Motor neuron (in vitro differentiated cells): ENCODE results near the gene HCST. TPM values are rescaled to one million over a fixed set of nuclear protein-coding genes. Genes with fewer than 3 reads are reported as not detected.
A peak's percentile ranks its signal among the peaks of the same experiment; 100 is the strongest.
"Not testable (repeated sequence)": the region's sequence is repeated elsewhere in the genome, so short reads cannot be mapped to it uniquely, and the experiment has no call there.

Experiments
- ATAC-seq, 8 experiments: fragments of 200-7000 bp; cut with Tn5 transposase; replicated peaks in 6 of 8; 2 replicates each; pipeline ENCODE4 v1.8.0; 2021; ENCODE audit warnings: mild to moderate bottlenecking in 8 of 8, moderate library complexity in 8 of 8
- H3K27ac ChIP-seq, 2 donors: fragments of 250-450 bp; sonication (Bioruptor Pico); 2 replicates each; pipeline ENCODE4 v1.9.0; 2021; ENCODE audit warnings: antibody characterized with exemption in 2 of 2, mild to moderate bottlenecking in 2 of 2, moderate library complexity in 1 of 2
- H3K4me1 ChIP-seq, 2 donors: fragments of 250-450 bp; sonication (Bioruptor Pico); replicated peaks in 1 of 2; 2 replicates each; pipeline ENCODE4 v1.6.1; 2021; ENCODE audit warnings: antibody characterized with exemption in 2 of 2, mild to moderate bottlenecking in 2 of 2, moderate library complexity in 1 of 2
- H3K4me3 ChIP-seq, 5 donors: fragments of 250-450 bp; sonication (Bioruptor Pico); 2 replicates each; pipeline ENCODE4 v1.9.0; 2021; ENCODE audit warnings: antibody characterized with exemption in 5 of 5, mild to moderate bottlenecking in 5 of 5, moderate library complexity in 4 of 5
- WGBS, 10 experiments: fragments of 450-650 bp; shearing (Covaris generic); methylation state at CpG; one replicate each; pipeline ENCODE4 v1.0.0; 2022; 5-methylcytosine and 5-hydroxymethylcytosine counted together
- in situ Hi-C, 9 experiments: fragments of 400-800 bp; cut with MboI; loops; one replicate each; pipeline ENCODE4 v1.15.0; 2021; ENCODE audit warnings: low sequenced_read_pairs in 9 of 9, low pct_unique_long_range_greater_than_20kb in 2 of 9; ENCODE audit not compliant: unreplicated experiment in 9 of 9
- total RNA-seq, 8 experiments: library from RNA; unstranded; fragments of 300-600 nt; gene quantifications; 2 replicates each; pipeline versions ENCODE4 v1.2.3 to v1.2.4, GENCODE V29; 2022

Gene HCST
- total RNA-seq, 8 experiments from 2014 or later = 0.33 to 3.8 (median 0.62) TPM; not detected in 3

DNA sequence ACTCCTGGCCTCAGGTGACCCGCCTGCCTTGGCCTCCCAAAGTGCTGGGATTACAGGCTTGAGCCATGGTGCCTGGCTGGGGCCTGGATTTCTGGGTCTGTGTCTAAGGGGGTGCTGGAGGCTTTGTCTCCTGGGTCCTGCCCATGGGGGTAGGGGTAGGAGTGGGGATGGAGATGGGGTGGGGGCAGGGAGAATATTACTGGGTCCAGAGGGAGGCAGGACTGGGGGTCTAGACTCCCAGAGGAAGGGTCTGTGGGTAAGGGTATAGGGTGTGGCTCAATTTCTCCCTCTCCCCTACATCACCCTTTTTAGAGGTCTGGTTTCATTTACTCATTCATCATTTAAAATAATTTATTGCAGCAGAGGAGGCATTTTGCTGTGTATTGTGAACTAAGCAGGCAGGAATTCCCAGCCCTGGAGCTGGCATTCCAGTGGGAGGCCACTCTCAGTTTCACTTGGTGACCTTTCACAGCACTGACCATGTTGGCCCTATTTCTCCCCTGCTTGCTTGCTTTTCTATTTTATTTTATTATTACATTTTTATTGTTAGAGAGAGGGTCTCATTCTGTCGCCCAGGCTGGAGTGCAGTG lies 1.2 kb upstream of the HCST start:
- WGBS, 10 experiments = 20 to 80% (median 60%) methylated on average over 1 of the region's 2 CpGs; no CpG with 5 or more reads in 7 of the 10 experiments
- Histone ChIP-seq H3K4me1 (peaks cover 6 to 15% of the 10 kb centered on the region in 2 donors), H3K27ac (no peak overlapping the region), H3K4me3 (no peak overlapping the region)
- ATAC-seq = no peak
- in situ Hi-C loops = no loop called here

DNA sequence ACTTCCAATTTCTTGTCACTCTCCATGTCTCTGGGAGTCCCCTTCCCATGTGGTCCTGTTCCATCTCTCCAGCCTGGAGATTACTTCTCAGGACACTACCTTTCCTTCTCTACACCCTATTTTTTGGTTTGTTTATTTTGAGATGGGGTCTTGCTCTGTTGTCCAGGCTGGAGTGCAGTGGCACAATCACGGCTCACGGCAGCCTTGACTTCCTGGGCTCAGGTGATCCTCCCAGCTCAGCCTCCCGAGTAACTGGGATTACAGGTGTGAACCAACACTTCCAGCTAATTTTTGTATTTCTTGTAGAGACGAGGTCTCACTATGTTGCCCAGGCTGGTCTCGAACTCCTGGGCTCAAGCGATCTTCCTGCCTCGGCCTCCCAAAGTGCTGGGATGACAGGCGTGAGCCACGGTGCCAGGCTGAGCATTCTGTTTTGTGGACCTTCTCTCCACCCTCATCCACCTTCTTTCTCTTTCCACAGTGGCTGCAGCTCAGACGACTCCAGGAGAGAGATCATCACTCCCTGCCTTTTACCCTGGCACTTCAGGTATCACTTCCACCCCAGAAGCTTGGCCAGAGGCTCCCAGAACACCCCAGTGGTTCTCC lies 644 bp downstream of the HCST start:
- Histone ChIP-seq H3K27ac (no peak overlapping the region), H3K4me3 (peak overlapping the region in 1 of 5 donors; percentile 13), H3K4me1 (peaks cover 6 to 18% of the 10 kb centered on the region in 2 donors)
- 53 to 100% (median 80%) methylated on average over 1 to 6 of the region's 10 CpGs; no CpG with 5 or more reads in 5 of the 10 experiments for WGBS, 10 experiments
- in situ Hi-C loops = no loop called here
- ATAC-seq = no peak

DNA sequence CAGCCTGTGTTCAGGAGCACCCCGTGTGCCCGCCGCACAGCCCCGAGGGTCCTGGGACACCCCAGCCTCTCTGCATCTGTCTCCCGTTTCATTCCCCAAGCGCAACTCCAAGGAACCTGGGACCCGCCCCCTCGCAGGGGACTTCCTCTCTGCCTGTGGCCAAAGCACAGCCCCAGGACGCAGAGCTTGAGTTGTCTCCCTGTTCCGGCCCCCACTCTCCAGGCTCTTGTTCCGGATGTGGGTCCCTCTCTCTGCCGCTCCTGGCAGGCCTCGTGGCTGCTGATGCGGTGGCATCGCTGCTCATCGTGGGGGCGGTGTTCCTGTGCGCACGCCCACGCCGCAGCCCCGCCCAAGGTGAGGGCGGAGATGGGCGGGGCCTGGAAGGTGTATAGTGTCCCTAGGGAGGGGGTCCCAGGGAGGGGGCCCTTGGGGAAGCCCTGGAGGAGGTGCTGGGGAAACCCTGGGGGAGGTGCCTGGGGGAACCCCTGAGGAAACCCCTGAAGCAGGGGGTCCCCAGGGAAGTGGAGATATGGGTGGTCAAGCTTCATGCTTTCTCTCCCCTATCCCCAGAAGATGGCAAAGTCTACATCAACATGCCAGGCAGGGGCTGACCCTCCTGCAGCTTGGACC lies 1.3 kb downstream of the HCST start:
- peak overlapping the region in 1 of 5 donors; percentile 13 for H3K4me3 ChIP-seq
- 0 to 50% (median 20%) methylated on average over 1 to 5 of the region's 24 CpGs; no CpG with 5 or more reads in 5 of the 10 experiments for WGBS, 10 experiments

DNA sequence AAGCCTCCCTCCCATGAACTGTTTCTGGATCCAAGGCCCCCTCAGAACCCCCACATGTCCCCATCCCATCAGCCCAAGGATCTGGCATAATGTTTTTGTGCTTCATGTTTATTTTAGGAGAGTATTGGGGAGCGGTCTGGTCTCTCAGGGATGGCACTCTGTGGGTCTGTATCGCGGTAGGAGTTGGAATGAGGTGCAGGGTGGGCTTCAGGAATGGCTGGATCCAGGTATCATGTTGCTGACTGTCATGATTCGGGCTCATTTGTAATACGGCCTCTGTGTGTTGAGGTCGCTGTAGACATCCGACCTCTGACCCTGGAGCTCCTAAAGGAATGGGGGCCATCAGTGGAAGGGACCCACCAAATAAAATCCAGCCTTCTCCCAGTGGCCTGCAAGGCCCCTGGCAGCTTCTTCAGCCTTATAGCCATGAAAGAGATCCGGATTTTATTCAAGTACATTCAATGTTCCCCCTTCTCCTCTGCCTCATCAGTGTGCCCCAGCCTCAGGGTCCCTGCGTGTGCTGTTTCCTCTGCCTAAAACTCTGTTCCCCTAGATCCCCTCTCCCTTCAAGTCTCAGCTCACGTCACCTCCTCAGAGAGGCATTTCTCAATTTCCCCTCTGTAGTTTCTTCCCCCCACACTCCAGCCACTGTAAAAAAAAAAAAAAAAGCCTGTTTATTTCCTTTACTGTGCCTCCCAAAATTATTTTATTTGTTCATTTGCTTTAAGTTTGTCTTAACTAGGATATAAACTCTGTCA lies 2.2 kb downstream of the HCST start:
- ATAC-seq = no peak
- Histone ChIP-seq H3K27ac (no peak overlapping the region), H3K4me1 (peaks cover 0 to 8% of the 10 kb centered on the region in 2 donors), H3K4me3 (no peak overlapping the region)
- WGBS, 10 experiments = 10 to 100% (median 92%) methylated on average over 1 to 9 of the region's 10 CpGs
- in situ Hi-C loops = no loop called here

More for the DNA sequence above, 1.3 kb downstream of the HCST start:
- ATAC-seq = peak in 7 of 8 experiments; percentile 5 to 78 (median 64)
- in situ Hi-C loops = no loop called here
- H3K27ac ChIP-seq = no peak overlapping the region
- H3K4me1 ChIP-seq = peaks cover 1 to 12% of the 10 kb centered on the region in 2 donors

DNA sequence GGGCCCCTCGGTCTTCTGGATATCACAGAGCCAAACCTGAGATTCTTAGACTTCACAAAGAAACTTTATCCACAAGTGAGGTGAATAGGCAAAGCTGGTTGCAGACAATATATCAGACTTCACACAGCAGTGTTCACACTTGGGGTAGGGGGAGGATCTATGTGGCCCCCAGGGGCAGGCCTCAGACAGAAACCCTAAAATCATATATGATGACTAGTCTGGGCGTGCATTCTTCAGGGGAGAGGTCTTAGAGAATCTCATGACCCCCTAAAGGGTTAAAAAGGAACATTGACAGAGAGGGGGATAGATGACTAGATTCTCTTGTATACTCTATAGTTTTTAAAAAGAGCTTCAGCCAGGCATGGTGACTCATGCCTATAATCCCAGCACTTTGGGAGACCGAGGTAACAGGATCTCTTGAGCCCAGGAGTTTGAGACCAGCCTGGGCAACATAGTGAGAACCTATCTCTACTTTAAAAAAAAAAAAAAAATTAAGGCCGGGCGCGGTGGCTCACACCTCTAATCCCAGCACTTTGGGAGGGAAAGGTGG lies 2.9 kb downstream of the HCST start:
- no peak for ATAC-seq
- H3K4me1 ChIP-seq = peaks cover 0 to 8% of the 10 kb centered on the region in 2 donors
- WGBS, 10 experiments = 17 to 94% (median 79%) methylated on average over 1 to 6 of the region's 6 CpGs; no CpG with 5 or more reads in 1 of the 10 experiments
- in situ Hi-C loops = no loop called here
- no peak overlapping the region for H3K4me3 ChIP-seq
- H3K27ac ChIP-seq = no peak overlapping the region

DNA sequence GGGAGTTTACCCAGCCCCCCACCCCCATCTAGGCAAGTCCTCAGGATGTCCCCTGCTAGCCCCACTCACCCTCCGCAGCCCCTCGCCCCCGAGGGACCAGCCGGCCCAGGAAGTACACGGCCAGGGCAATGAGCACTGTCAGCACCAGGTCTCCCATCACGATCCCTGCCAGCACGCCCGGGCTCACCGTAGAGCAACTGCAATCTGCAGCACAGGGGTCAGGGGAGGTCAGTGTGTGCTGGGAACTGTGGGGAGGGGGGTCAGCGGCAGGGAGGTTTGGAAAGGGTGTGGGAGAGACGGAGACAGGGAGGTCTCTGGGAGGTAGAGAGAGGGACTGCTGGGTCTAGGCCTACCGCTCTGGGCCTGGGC lies 5.0 kb downstream of the HCST start:
- Histone ChIP-seq H3K4me1 (peaks cover 0 to 4% of the 10 kb centered on the region in 2 donors), H3K27ac (no peak overlapping the region), H3K4me3 (no peak overlapping the region)
- no CpG with 5 or more reads among the region's 12 CpGs for WGBS, 10 experiments
- in situ Hi-C loops = no loop called here
- peak in 2 of 8 experiments; percentile 3 to 8 for ATAC-seq

DNA sequence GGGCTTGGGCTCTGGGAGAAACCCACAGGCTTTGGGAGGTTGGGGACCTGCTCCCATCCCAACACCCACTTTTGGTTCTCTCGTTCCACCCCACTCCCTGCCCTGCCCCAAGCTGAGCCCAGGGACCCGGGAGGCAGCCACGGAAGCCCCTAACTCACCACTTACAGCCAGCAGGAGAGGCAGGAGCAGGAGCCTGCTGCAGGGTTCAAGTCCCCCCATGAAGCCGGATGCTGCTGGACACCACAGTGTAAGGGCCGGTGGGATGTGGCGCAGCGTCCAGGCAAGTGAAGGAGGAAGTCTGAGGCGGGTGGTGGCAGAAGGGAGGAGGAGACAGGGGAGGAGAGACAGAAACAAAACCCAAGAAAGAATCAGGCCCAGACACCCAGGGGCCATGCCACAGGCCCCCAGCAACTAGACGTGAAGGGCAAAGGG lies 5.7 kb downstream of the HCST start, which contains the start of gene TYROBP:
TYROBP (minus strand) TSS at position 286 of the 432 bp plus-strand sequence; CDS start at position 219, 67 bp downstream.
- H3K4me1 ChIP-seq = peaks cover 0 to 4% of the 10 kb centered on the region in 2 donors
- no peak for ATAC-seq
- no peak within 1 kb of the TSS for H3K4me3 ChIP-seq
- H3K27ac ChIP-seq = no peak within 1 kb of the TSS
- in situ Hi-C loops = no loop called here
- 39 to 87% (median 80%) methylated on average over 1 to 6 of the region's 9 CpGs; no CpG with 5 or more reads in 6 of the 10 experiments for WGBS, 10 experiments

DNA sequence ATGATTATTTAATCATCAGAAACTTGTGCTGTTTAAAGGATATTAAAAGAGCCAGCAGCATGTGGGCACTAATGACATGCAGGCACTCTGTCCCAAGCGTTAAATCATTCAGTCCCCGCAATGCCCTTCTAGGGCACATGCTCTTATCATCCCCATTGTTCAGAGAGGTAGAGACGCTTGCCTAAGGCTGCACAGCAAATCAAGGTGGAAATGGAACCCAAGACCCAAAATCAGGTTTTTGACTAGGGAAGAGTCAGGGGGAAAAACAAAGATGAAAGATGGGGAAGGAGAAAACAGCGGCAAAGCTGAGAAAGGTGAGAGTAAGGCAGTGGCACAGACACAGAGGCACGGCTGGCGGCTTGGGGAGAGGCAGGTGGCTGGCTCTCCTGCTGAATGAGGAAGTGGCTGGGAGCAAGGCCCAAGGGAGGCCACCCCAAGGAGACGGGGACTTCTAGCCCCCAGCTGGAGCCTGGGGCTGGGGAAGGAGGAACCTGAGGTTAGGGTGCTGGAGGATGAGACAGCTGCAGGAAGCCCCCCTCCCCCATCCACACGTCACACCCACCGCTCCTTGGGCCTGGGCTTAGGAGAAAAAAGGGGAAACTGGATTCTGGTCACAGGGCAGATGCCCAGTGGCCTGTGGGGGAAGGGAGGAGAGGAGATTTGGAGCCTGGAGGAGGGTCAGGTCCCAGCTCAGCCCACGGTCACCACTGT lies 6.8 kb downstream of the HCST start:
- Histone ChIP-seq H3K27ac (no peak overlapping the region), H3K4me1 (peaks cover 0 to 4% of the 10 kb centered on the region in 2 donors), H3K4me3 (no peak overlapping the region)
- WGBS, 10 experiments = 37 to 100% (median 84%) methylated on average over 1 to 8 of the region's 10 CpGs; no CpG with 5 or more reads in 1 of the 10 experiments
- ATAC-seq = no peak
- in situ Hi-C loops = no loop called here

DNA sequence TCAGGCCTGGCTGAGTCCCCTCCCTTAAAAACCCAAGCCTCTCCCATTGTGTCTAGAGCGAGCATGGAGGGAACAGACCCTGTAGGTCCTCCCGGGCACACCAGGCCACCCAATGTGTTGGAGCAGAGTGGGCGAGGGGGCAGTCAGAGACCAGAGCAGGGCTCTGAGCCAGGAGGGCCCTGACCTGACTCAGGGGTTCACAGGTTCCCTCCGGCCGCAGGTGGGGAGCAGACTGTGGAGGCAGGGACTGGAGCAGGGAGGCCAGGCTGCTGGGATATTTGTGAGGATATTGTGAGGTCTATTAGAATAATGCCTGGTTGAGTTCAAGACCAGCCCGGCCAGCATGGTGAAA lies 7.3 kb downstream of the HCST start:
- WGBS, 10 experiments = 20 to 80% (median 60%) methylated on average over 1 to 3 of the region's 6 CpGs; no CpG with 5 or more reads in 6 of the 10 experiments
- in situ Hi-C loops = no loop called here
- no peak for ATAC-seq
- Histone ChIP-seq H3K4me3 (no peak overlapping the region), H3K4me1 (peaks cover 0 to 4% of the 10 kb centered on the region in 2 donors), H3K27ac (no peak overlapping the region)

DNA sequence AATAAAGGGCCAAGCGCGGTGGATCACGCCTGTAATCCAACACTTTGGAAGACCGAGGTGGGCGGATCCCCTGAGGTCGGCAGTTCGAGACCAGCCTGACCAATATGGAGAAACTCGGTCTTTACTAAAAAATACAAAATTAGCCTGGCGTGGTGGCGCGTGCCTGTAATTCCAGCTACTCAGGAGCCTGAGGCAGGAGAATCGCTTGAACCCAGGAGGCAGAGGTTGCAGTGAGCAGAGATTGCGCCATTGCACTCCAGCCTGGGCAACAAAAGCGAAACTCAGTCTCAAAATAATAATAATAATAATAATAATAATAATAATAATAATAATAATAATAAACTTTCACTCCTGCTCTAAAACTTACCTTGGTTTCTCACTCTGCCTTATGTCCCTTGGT lies 8.0 kb downstream of the HCST start:
- in situ Hi-C loops, ATAC-seq, H3K4me3 ChIP-seq, H3K27ac ChIP-seq, H3K4me1 ChIP-seq: not testable (repeated sequence)
- WGBS, 10 experiments = 77 to 97% (median 90%) methylated on average over 3 to 12 of the region's 14 CpGs; no CpG with 5 or more reads in 2 of the 10 experiments

DNA sequence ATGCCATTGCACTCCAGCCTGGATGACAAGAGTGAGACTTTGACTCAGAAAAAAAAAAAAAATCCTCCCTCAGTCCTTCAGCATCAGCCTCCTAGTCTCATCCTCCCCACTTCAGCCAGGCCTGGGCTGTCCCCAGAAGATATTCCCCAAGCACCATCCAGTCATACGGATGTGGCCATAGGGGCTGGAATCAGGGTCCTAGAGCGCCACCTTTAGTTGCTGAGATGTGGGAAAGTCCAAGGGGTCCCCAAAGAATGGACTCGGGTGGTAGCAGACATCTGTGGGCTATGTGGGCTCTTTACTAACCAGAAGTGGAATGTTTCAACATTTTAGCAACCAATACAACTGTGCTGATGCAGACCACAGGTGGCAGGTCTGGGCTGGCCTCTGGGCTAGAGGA lies 8.8 kb downstream of the HCST start:
- in situ Hi-C loops = no loop called here
- 0 to 43% (median 17%) methylated on average over 1 to 2 of the region's 3 CpGs; no CpG with 5 or more reads in 5 of the 10 experiments for WGBS, 10 experiments
- no peak overlapping the region for H3K4me3 ChIP-seq
- ATAC-seq = peak in 1 of 8 experiments; percentile 15
- peaks cover 0 to 4% of the 10 kb centered on the region in 2 donors for H3K4me1 ChIP-seq
- H3K27ac ChIP-seq = no peak overlapping the region

DNA sequence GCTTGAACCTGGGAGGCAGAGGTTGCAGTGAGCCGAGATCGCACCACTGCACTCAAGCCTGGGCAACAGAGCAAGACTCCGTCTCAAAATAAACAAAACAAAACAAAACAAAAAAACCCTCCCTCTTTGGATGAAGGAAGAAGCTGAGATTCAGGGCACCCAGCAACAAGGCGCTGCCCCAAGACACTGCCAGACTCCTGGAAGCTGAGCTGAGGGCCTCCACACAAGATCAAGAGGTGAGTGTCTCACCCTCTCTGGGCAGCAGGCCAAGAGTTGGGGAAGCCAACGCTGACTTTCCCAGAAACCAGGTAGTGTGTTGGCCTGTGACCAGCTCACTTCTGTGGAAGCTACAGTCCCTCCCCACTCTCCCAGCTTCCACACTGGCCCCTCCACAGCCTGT lies 9.5 kb downstream of the HCST start:
- ATAC-seq = peak in 1 of 8 experiments; percentile 15
- WGBS, 10 experiments = 38 to 100% (median 79%) methylated on average over 1 to 3 of the region's 5 CpGs; no CpG with 5 or more reads in 5 of the 10 experiments
- H3K4me3 ChIP-seq = no peak overlapping the region
- H3K4me1 ChIP-seq = peaks cover 0 to 4% of the 10 kb centered on the region in 2 donors
- no peak overlapping the region for H3K27ac ChIP-seq
- in situ Hi-C loops = no loop called here
